ENCODE measurements around the gene SLC16A12. TPM values are rescaled to one million over a fixed set of nuclear protein-coding genes. Genes with fewer than 3 reads are reported as not detected.
"Not testable (repeated sequence)": the region's sequence is repeated elsewhere in the genome, so short reads cannot be mapped to it uniquely, and the experiment has no call there.

The SLC16A12 gene
- total and polyA plus RNA-seq, 4 experiments from 2014 or later, result not detected

DNA sequence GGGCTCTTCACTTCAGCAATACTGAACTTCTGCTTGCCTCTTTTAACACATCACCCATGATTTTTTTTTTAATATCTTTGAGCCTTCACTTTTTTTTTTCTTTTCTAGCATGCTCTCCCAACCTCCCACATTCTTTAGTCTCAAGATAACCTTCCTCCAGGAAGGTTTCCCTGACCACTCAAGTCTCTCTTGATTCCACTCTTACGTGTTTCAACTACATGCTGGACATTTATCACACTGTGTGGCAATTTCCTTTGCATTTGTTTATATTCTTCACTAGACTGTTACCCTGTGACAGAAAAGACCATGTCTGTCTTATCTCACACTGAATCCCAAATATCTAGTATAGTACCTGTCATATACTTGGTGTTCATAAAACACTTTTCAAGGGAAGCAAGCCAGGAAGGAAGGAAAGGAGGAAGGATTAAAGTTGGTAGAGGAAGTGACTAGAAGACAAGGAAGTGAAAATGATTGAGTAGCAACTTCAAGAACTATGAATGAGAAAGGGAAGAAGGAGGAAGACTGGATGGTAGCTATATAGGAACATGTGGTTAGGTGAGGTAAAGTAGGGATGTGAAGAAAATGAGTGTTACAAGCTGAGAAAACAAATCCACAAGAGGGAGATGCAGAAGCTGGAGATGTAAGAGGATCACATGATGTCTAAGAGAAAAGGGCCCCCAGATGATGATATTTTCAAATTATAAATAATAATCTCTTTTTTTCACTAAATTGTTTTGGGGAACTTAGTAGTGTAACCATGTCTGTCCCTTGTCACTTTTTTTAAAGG, 80.6 kb downstream of the SLC16A12 start:
- no peaks in the 10 kb centered on the region for H3K36me3 ChIP-seq (ENCODE audit: insufficient read depth, low read length)
- no peaks in the 10 kb centered on the region for H3K4me1 ChIP-seq (ENCODE audit: insufficient read depth, low read length)
- no peaks in the 10 kb centered on the region for H3K36me3 Mint-ChIP-seq
- no peak for DNase-seq
- no peaks in the 10 kb centered on the region for H3K9me3 ChIP-seq (ENCODE audit: control insufficient read depth in 1 of 2, low read length in 2 of 2)
- no peaks in the 10 kb centered on the region for H3K27me3 ChIP-seq (ENCODE audit: insufficient read depth, low read length)
- H3K9me3 Mint-ChIP-seq, result no peaks in the 10 kb centered on the region
- peaks cover 0 to 3% (median 0%) of the 10 kb centered on the region in 4 donors for H3K4me1 Mint-ChIP-seq
- ChIA-PET CTCF (ENCODE audit: partially characterized antibody) (no interaction called here), POLR2A (ENCODE audit: partially characterized antibody) (no interaction called here)
- H3K4me3 ChIP-seq (ENCODE audit: low read length in 2 of 2), result no peak overlapping the region
- H3K4me3 Mint-ChIP-seq, result no peak overlapping the region
- peaks cover 6 to 16% of the 10 kb centered on the region in 2 donors for H3K27me3 Mint-ChIP-seq
- intact Hi-C loops (cut with micrococcal nuclease), result no loop called here
- no peak overlapping the region for H3K27ac Mint-ChIP-seq
- H3K27ac ChIP-seq (ENCODE audit: low read depth, low read length), result no peak overlapping the region

DNA sequence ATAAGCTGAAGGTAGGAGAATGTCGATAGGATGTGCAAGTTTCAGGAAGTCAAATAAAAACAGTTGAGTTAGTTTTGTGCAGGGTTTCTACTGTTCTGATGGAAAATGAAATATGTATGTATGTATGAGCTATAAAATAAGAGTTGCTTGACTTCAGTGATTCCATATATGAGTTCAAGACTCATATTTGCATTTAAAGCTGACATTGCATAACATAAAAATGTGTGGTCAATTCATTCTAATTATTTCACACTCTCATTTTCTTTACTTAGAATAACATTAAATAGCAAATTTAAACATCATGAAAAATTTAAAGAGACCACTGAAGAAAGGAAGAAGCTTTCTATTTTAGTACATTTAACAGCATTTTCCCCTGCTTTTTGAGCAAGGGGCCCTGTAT, 83.2 kb downstream of the SLC16A12 start:
- ChIA-PET CTCF (ENCODE audit: partially characterized antibody) (interaction anchor here (1.1 kb wide), 1 partner anchor 14 kb away, joined by 4 read pairs; no protein-coding TSS in a partner anchor), POLR2A (ENCODE audit: partially characterized antibody) (no interaction called here)
- no peak overlapping the region for H3K4me3 Mint-ChIP-seq
- Histone ChIP-seq H3K36me3 (ENCODE audit: insufficient read depth, low read length) (no peaks in the 10 kb centered on the region), H3K9me3 (ENCODE audit: control insufficient read depth in 1 of 2, low read length in 2 of 2) (no peaks in the 10 kb centered on the region), H3K4me1 (ENCODE audit: insufficient read depth, low read length) (no peaks in the 10 kb centered on the region), H3K27ac (ENCODE audit: low read depth, low read length) (no peak overlapping the region), H3K4me3 (ENCODE audit: low read length in 2 of 2) (no peak overlapping the region), H3K27me3 (ENCODE audit: insufficient read depth, low read length) (no peaks in the 10 kb centered on the region)
- no peak overlapping the region for H3K27ac Mint-ChIP-seq
- no peaks in the 10 kb centered on the region for H3K36me3 Mint-ChIP-seq
- H3K9me3 Mint-ChIP-seq, result peaks cover 0 to under 1% (median 0%) of the 10 kb centered on the region in 8 donors
- intact Hi-C loops (cut with micrococcal nuclease), result no loop called here
- peaks cover 4 to 12% of the 10 kb centered on the region in 2 donors for H3K27me3 Mint-ChIP-seq
- peaks cover 0 to 3% (median 0%) of the 10 kb centered on the region in 4 donors for H3K4me1 Mint-ChIP-seq
- DNase-seq, result no peak

DNA sequence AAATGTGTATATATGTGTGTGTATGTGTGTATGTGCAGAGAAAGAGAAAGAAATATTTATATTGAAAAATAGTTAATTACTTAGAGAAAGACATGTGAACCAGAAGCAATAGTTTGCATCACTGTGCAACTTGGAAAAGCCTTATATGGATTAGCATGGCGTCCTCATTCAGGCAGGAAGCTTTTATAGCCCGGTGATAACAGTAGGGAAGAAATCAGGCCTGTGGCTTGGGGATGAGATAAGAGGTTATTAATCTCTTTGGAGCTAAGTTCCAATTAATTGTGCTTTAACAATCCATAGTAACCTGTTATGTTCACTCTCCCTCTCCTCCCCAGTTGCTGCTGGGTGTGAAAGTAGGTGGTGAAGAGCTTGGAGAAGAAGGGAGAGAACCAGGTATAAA, 84.5 kb downstream of the SLC16A12 start:
- no peaks in the 10 kb centered on the region for H3K4me1 ChIP-seq (ENCODE audit: insufficient read depth, low read length)
- no peak overlapping the region for H3K4me3 Mint-ChIP-seq
- peak overlapping the region in 1 of 7 donors; percentile 14 for H3K27ac Mint-ChIP-seq
- H3K27me3 ChIP-seq (ENCODE audit: insufficient read depth, low read length), result no peaks in the 10 kb centered on the region
- no peak overlapping the region for H3K4me3 ChIP-seq (ENCODE audit: low read length in 2 of 2)
- POLR2A ChIA-PET (ENCODE audit: partially characterized antibody), result no interaction called here
- H3K27me3 Mint-ChIP-seq, result peaks cover 0 to 8% of the 10 kb centered on the region in 2 donors
- H3K36me3 ChIP-seq (ENCODE audit: insufficient read depth, low read length), result no peaks in the 10 kb centered on the region
- intact Hi-C loops (cut with micrococcal nuclease), result no loop called here
- peaks cover 0 to 11% (median 4%) of the 10 kb centered on the region in 8 donors for H3K9me3 Mint-ChIP-seq
- H3K9me3 ChIP-seq (ENCODE audit: control insufficient read depth in 1 of 2, low read length in 2 of 2), result no peaks in the 10 kb centered on the region
- peaks cover 0 to 3% (median 0%) of the 10 kb centered on the region in 4 donors for H3K4me1 Mint-ChIP-seq
- DNase-seq, result no peak
- no peaks in the 10 kb centered on the region for H3K36me3 Mint-ChIP-seq
- no peak overlapping the region for H3K27ac ChIP-seq (ENCODE audit: low read depth, low read length)
- CTCF ChIA-PET (ENCODE audit: partially characterized antibody), result no interaction called here

DNA sequence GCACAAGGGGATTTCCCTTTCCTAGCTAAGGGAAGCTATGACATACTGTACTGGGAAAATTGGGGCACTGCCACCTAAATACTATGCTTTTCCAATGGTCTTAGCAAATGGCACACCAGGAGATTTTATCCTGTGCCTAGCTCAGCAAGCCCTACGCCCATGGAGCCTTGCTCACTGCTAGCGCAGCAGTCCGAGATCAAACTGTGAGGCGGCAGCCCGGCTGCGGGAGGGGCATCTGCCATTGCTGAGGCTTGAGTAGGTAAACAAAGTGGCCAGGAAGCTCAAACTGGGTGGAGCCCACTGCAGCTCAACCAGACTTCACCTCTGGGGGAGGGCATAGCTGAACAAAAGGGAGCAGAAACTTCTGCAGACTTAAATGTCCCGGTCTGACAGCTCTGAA, 90.6 kb downstream of the SLC16A12 start:
- H3K27ac ChIP-seq (ENCODE audit: low read depth, low read length); H3K36me3 Mint-ChIP-seq; H3K9me3 ChIP-seq (ENCODE audit: control insufficient read depth in 1 of 2, low read length in 2 of 2); intact Hi-C loops (cut with micrococcal nuclease); POLR2A ChIA-PET (ENCODE audit: partially characterized antibody); H3K27me3 ChIP-seq (ENCODE audit: insufficient read depth, low read length); H3K4me1 ChIP-seq (ENCODE audit: insufficient read depth, low read length); H3K4me3 ChIP-seq (ENCODE audit: low read length in 2 of 2); H3K27me3 Mint-ChIP-seq; H3K36me3 ChIP-seq (ENCODE audit: insufficient read depth, low read length); DNase-seq; H3K4me1 Mint-ChIP-seq; H3K27ac Mint-ChIP-seq; CTCF ChIA-PET (ENCODE audit: partially characterized antibody); H3K4me3 Mint-ChIP-seq: not testable (repeated sequence)
- peaks cover 0 to 16% (median 6%) of the 10 kb centered on the region in 8 donors for H3K9me3 Mint-ChIP-seq

DNA sequence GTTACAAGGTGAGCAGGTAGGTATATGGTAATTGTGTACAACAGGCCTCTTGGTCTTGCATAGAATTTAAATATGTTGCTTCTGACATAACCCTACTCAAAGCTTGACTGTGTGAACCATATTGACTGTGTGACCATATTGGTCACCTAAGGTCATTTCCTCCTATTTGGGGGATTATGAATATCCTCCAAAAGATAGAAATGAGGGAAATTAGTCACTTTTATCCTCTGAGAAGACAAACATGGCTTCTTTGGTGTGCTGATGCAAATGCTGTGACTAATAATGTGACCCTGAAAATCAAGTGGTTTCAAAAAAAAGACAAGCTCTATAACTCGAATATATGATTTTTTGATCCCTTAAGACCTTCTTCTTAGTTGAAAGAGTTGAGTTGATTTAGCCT, 93.1 kb downstream of the SLC16A12 start:
- H3K9me3 Mint-ChIP-seq, result peaks cover 0 to 16% (median 6%) of the 10 kb centered on the region in 8 donors
- Histone ChIP-seq H3K27ac (ENCODE audit: low read depth, low read length) (no peak overlapping the region), H3K4me1 (ENCODE audit: insufficient read depth, low read length) (no peaks in the 10 kb centered on the region), H3K36me3 (ENCODE audit: insufficient read depth, low read length) (no peaks in the 10 kb centered on the region), H3K27me3 (ENCODE audit: insufficient read depth, low read length) (no peaks in the 10 kb centered on the region), H3K4me3 (ENCODE audit: low read length in 2 of 2) (no peak overlapping the region), H3K9me3 (ENCODE audit: control insufficient read depth in 1 of 2, low read length in 2 of 2) (no peaks in the 10 kb centered on the region)
- ChIA-PET CTCF (ENCODE audit: partially characterized antibody) (no interaction called here), POLR2A (ENCODE audit: partially characterized antibody) (no interaction called here)
- no peak overlapping the region for H3K4me3 Mint-ChIP-seq
- no peak for DNase-seq
- H3K4me1 Mint-ChIP-seq, result no peaks in the 10 kb centered on the region
- H3K27me3 Mint-ChIP-seq, result peaks cover 7 to 12% of the 10 kb centered on the region in 2 donors
- no peaks in the 10 kb centered on the region for H3K36me3 Mint-ChIP-seq
- no peak overlapping the region for H3K27ac Mint-ChIP-seq
- intact Hi-C loops (cut with micrococcal nuclease), result no loop called here

DNA sequence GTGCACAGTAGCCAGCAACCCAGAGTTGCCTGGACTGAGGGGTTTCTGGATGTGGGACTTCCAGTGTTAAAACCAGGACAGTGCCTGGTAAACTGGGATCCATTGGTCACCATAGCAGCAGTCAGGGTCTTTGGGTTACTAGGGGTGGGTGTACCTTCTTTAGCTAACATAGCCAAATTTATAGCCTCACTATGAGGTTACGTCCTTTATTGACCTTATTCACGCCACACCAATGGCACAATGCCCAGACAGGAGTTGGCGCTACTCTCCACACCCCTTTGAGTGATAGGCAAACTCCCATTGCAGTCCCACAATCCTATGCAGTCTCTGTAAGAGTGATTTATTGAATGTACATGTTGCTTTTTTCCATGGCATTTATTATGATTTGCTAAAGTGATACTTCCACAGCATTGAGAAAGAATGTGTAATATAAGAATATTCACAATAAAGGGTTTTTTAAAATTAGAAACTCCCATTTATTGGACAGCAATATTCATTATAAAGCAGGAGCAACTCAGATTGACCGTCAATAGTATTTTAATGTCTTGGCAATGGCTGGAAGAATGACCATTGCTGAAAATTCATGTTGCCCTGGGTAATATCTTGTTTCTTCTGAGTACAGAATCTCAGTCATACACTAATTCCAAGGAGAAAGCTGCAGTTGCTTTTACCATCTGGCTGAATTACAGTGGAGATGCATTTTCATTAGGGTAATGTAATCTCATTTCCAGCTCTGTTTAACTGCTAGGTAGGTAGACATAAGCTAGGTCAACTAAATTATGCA, 95.0 kb downstream of the SLC16A12 start:
- intact Hi-C loops (cut with micrococcal nuclease), result no loop called here
- Histone ChIP-seq H3K27me3 (ENCODE audit: insufficient read depth, low read length) (no peaks in the 10 kb centered on the region), H3K27ac (ENCODE audit: low read depth, low read length) (no peak overlapping the region), H3K36me3 (ENCODE audit: insufficient read depth, low read length) (no peaks in the 10 kb centered on the region), H3K4me1 (ENCODE audit: insufficient read depth, low read length) (no peaks in the 10 kb centered on the region), H3K9me3 (ENCODE audit: control insufficient read depth in 1 of 2, low read length in 2 of 2) (no peaks in the 10 kb centered on the region), H3K4me3 (ENCODE audit: low read length in 2 of 2) (no peak overlapping the region)
- POLR2A ChIA-PET (ENCODE audit: partially characterized antibody), result no interaction called here
- H3K27ac Mint-ChIP-seq, result no peak overlapping the region
- H3K4me3 Mint-ChIP-seq, result no peak overlapping the region
- no peak for DNase-seq
- H3K27me3 Mint-ChIP-seq, result peaks cover 16 to 23% of the 10 kb centered on the region in 2 donors
- H3K4me1 Mint-ChIP-seq, result no peaks in the 10 kb centered on the region
- no peaks in the 10 kb centered on the region for H3K36me3 Mint-ChIP-seq
- H3K9me3 Mint-ChIP-seq, result peaks cover 0 to 2% (median 0%) of the 10 kb centered on the region in 8 donors
- CTCF ChIA-PET (ENCODE audit: partially characterized antibody), result no interaction called here

DNA sequence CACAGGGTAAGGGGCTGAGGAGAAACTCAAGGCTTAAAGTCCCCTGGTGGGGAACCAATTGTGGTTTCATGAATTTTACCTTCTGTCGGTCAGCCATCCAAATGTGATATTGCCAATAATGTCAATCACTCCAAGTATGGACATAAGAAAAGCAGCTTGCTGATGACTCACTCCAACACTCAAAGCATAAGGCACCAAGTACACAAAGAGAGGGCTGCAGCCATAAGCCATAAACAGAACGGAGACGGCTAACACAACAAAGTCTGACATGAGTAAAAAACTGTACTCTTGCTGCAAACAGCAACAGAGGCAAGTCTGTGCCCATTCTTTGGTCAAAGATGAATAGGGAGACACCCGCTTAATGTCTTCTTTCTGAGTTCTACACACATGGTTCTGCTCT, 96.9 kb downstream of the SLC16A12 start:
- DNase-seq, result no peak
- Mint-ChIP-seq H3K27ac (no peak overlapping the region), H3K27me3 (peaks cover 19 to 26% of the 10 kb centered on the region in 2 donors), H3K4me3 (no peak overlapping the region), H3K9me3 (no peaks in the 10 kb centered on the region), H3K36me3 (no peaks in the 10 kb centered on the region), H3K4me1 (no peaks in the 10 kb centered on the region)
- no peaks in the 10 kb centered on the region for H3K9me3 ChIP-seq (ENCODE audit: control insufficient read depth in 1 of 2, low read length in 2 of 2)
- intact Hi-C loops (cut with micrococcal nuclease), result no loop called here
- no peak overlapping the region for H3K27ac ChIP-seq (ENCODE audit: low read depth, low read length)
- ChIA-PET CTCF (ENCODE audit: partially characterized antibody) (interaction anchor here (0.9 kb wide), 1 partner anchor 11 kb away, joined by 3 read pairs; no protein-coding TSS in a partner anchor), POLR2A (ENCODE audit: partially characterized antibody) (no interaction called here)
- no peaks in the 10 kb centered on the region for H3K36me3 ChIP-seq (ENCODE audit: insufficient read depth, low read length)
- H3K4me3 ChIP-seq (ENCODE audit: low read length in 2 of 2), result no peak overlapping the region
- no peaks in the 10 kb centered on the region for H3K27me3 ChIP-seq (ENCODE audit: insufficient read depth, low read length)
- no peaks in the 10 kb centered on the region for H3K4me1 ChIP-seq (ENCODE audit: insufficient read depth, low read length)

All from CD4-positive, alpha-beta memory T cell (primary cell).